Measurements from ENCODE around the gene KAT14.
A peak's percentile ranks its signal among the peaks of the same experiment; 100 is the strongest.
"Not testable (repeated sequence)": the region's sequence is repeated elsewhere in the genome, so short reads cannot be mapped to it uniquely, and the experiment has no call there.

Gene KAT14

GRCh38 chr20:18137412-18138265 is at the start of gene KAT14, which contains the start of gene PET117:
Gene KAT14, plus strand, starts transcription at chr20:18137863. Its CDS starts 4,798 bp downstream, at chr20:18142661.
Gene PET117, plus strand, starts transcription at chr20:18137863. Its CDS starts 93 bp downstream, at chr20:18137956.
- peak; percentile 95 for DNase-seq (ENCODE audit: low spot score)

GRCh38 chr20:18088298-18088697 is 49.4 kb upstream of the KAT14 start:
- not testable (repeated sequence) for DNase-seq (ENCODE audit: low spot score)

GRCh38 chr20:18088841-18089240 is 48.8 kb upstream of the KAT14 start:
- not testable (repeated sequence) for DNase-seq (ENCODE audit: low spot score)

GRCh38 chr20:18090044-18090443 is 47.6 kb upstream of the KAT14 start:
- DNase-seq (ENCODE audit: low spot score), result no peak

GRCh38 chr20:18090477-18090876 is 47.2 kb upstream of the KAT14 start:
- no peak for DNase-seq (ENCODE audit: low spot score)

GRCh38 chr20:18091623-18092022 is 46.0 kb upstream of the KAT14 start:
- DNase-seq (ENCODE audit: low spot score), result no peak

GRCh38 chr20:18092890-18093289 is 44.8 kb upstream of the KAT14 start:
- no peak for DNase-seq (ENCODE audit: low spot score)

GRCh38 chr20:18093388-18093787 is 44.3 kb upstream of the KAT14 start:
- DNase-seq (ENCODE audit: low spot score), result no peak

- DNase-seq (ENCODE audit: low spot score), result no peak
These were observed 43.5 kb upstream of the KAT14 start for GRCh38 chr20:18094191-18094590.

- DNase-seq (ENCODE audit: low spot score), result not testable (repeated sequence)
These were observed 37.1 kb upstream of the KAT14 start for GRCh38 chr20:18100569-18100968.

- no peak for DNase-seq (ENCODE audit: low spot score)
These were observed 36.4 kb upstream of the KAT14 start for GRCh38 chr20:18101125-18101810.

GRCh38 chr20:18103497-18103896 is 34.2 kb upstream of the KAT14 start:
- no peak for DNase-seq (ENCODE audit: low spot score)

- DNase-seq (ENCODE audit: low spot score), result no peak
These were observed 29.3 kb upstream of the KAT14 start for GRCh38 chr20:18108326-18108725.

GRCh38 chr20:18128574-18128973 is 9.1 kb upstream of the KAT14 start:
- not testable (repeated sequence) for DNase-seq (ENCODE audit: low spot score)

- no peak for DNase-seq (ENCODE audit: low spot score)
These were observed 5.0 kb upstream of the KAT14 start for GRCh38 chr20:18132663-18133062.

- DNase-seq (ENCODE audit: low spot score), result no peak
These were observed 3.7 kb upstream of the KAT14 start for GRCh38 chr20:18133962-18134361.

- DNase-seq (ENCODE audit: low spot score), result no peak
These were observed 561 bp downstream of the KAT14 start for GRCh38 chr20:18138266-18138582.

- no peak for DNase-seq (ENCODE audit: low spot score)
These were observed 1.2 kb downstream of the KAT14 start for GRCh38 chr20:18138639-18139583.

- no peak for DNase-seq (ENCODE audit: low spot score)
These were observed 2.2 kb downstream of the KAT14 start for GRCh38 chr20:18139832-18140231.

GRCh38 chr20:18144541-18145099 is 7.0 kb downstream of the KAT14 start:
- no peak for DNase-seq (ENCODE audit: low spot score)

GRCh38 chr20:18154342-18154741 is 16.7 kb downstream of the KAT14 start:
- no peak for DNase-seq (ENCODE audit: low spot score)

- DNase-seq (ENCODE audit: low spot score), result no peak
These were observed 18.4 kb downstream of the KAT14 start for GRCh38 chr20:18156045-18156444.

Data from left forelimb (tissue), 1 donor.